ENCODE measurements around the gene ZNF827. TPM values are rescaled to one million over a fixed set of nuclear protein-coding genes. Genes with fewer than 3 reads are reported as not detected.

The ZNF827 gene
- total and polyA plus RNA-seq, 7 donors = 1.7 to 15.2 (median 7.3) TPM

GRCh38 chr4:145891958-145892357, 46.7 kb downstream of the ZNF827 start:
- Histone ChIP-seq H3K36me3 (ENCODE audit: insufficient read depth in 1 of 2, low read depth in 1 of 2) (peaks cover 0 to 16% of the 10 kb centered on the region in 2 donors), H3K9me3 (no peaks in the 10 kb centered on the region), H3K27me3 (ENCODE audit: insufficient read depth in 3 of 3, low read length in 2 of 3) (no peaks in the 10 kb centered on the region), H3K4me3 (no peak overlapping the region), H3K4me1 (peaks cover 27% of the 10 kb centered on the region), H3K27ac (no peak overlapping the region)
- DNase-seq (no peak), ATAC-seq (no peak)
- no peak for TF ChIP-seq CTCF (IDR thresholded peaks at IDR 0.05)
- WGBS, 3 donors = 92 to 94% (median 94%) methylated on average over 11 of the region's 11 CpGs
- intact Hi-C loops (cut with DNase I) = no loop called here

- WGBS, 3 donors = 84 to 92% (median 85%) methylated on average over 3 of the region's 3 CpGs
- Histone ChIP-seq H3K27ac (no peak overlapping the region), H3K4me1 (peaks cover 30% of the 10 kb centered on the region), H3K27me3 (ENCODE audit: insufficient read depth in 3 of 3, low read length in 2 of 3) (no peaks in the 10 kb centered on the region), H3K36me3 (ENCODE audit: insufficient read depth in 1 of 2, low read depth in 1 of 2) (peaks cover 0 to 16% of the 10 kb centered on the region in 2 donors), H3K4me3 (no peak overlapping the region), H3K9me3 (no peaks in the 10 kb centered on the region)
- no peak for DNase-seq
- ATAC-seq = no peak
- intact Hi-C loops (cut with DNase I) = no loop called here
- no peak for TF ChIP-seq CTCF (IDR thresholded peaks at IDR 0.05)
Observed at GRCh38 chr4:145890689-145891088, 47.9 kb downstream of the ZNF827 start.

- intact Hi-C loops (cut with DNase I) = loop anchor here (2.0 to 10.0 kb wide), 2 partner anchors 46 to 48 kb away; partner anchors contain the start of gene ZNF827 (in 1 of the 2)
- H3K4me3 ChIP-seq = no peak overlapping the region
- peaks cover 24% of the 10 kb centered on the region for H3K4me1 ChIP-seq
- no peak for TF ChIP-seq CTCF (IDR thresholded peaks at IDR 0.05)
- H3K27ac ChIP-seq = peak overlapping the region; percentile 57
- DNase-seq = no peak
- WGBS, 3 donors = 96 to 100% (median 97%) methylated on average over 2 of the region's 2 CpGs
- ATAC-seq = no peak
- peaks cover 0 to 16% of the 10 kb centered on the region in 2 donors for H3K36me3 ChIP-seq (ENCODE audit: insufficient read depth in 1 of 2, low read depth in 1 of 2)
- H3K9me3 ChIP-seq = no peaks in the 10 kb centered on the region
- no peaks in the 10 kb centered on the region for H3K27me3 ChIP-seq (ENCODE audit: insufficient read depth in 3 of 3, low read length in 2 of 3)
Observed at GRCh38 chr4:145888393-145888792, 50.2 kb downstream of the ZNF827 start.

GRCh38 chr4:145887241-145887991, 51.2 kb downstream of the ZNF827 start:
- TF ChIP-seq CTCF (IDR thresholded peaks at IDR 0.05) = no peak
- DNase-seq (peak in 1 of 2 donors; percentile 33), ATAC-seq (peak; percentile 56 to 74 (median 60))
- peaks cover 0 to 16% of the 10 kb centered on the region in 2 donors for H3K36me3 ChIP-seq (ENCODE audit: insufficient read depth in 1 of 2, low read depth in 1 of 2)
- H3K9me3 ChIP-seq = no peaks in the 10 kb centered on the region
- peak overlapping the region; percentile 57 for H3K27ac ChIP-seq
- peaks cover 28% of the 10 kb centered on the region for H3K4me1 ChIP-seq
- no peak overlapping the region for H3K4me3 ChIP-seq
- H3K27me3 ChIP-seq (ENCODE audit: insufficient read depth in 3 of 3, low read length in 2 of 3) = no peaks in the 10 kb centered on the region
- intact Hi-C loops (cut with DNase I) = loop anchor here in 1 of 2 donors (10.0 kb wide), 1 partner anchor 47 kb away; the partner anchor contains the start of gene ZNF827
- 8 to 21% (median 10%) methylated on average over 11 of the region's 11 CpGs for WGBS, 3 donors
